Muscle layer of colon (tissue), 2 donors: ENCODE measurements around the gene ATP1A4.

Source experiments
- H3K27ac ChIP-seq: one replicate; pipeline ENCODE4 v1.7.0; 2013; ENCODE audit warnings: low read depth, mild to moderate bottlenecking, low read length, moderate library complexity
- H3K27me3 ChIP-seq, 2 donors: one replicate each; pipeline ENCODE4 v1.7.0; 2013; ENCODE audit warnings: low read length in 2 of 2, mild to moderate bottlenecking in 2 of 2; ENCODE audit not compliant: insufficient read depth in 2 of 2, control insufficient read depth in 1 of 2
- H3K36me3 ChIP-seq: one replicate; pipeline ENCODE4 v1.7.0; 2013; ENCODE audit warnings: mild to moderate bottlenecking, low read length; ENCODE audit not compliant: insufficient read depth
- H3K4me1 ChIP-seq: one replicate; pipeline ENCODE4 v1.7.0; 2013; ENCODE audit warnings: mild to moderate bottlenecking, low read length; ENCODE audit not compliant: insufficient read depth
- H3K4me3 ChIP-seq, 2 donors: one replicate each; pipeline ENCODE4 v1.7.0; 2013; ENCODE audit warnings: low read length in 2 of 2, low read depth in 1 of 2, mild to moderate bottlenecking in 1 of 2, moderate library complexity in 1 of 2
- H3K9ac ChIP-seq: one replicate; pipeline ENCODE4 v1.7.0; 2013; ENCODE audit warnings: low read length
- H3K9me3 ChIP-seq: one replicate; pipeline ENCODE4 v1.7.0; 2013; ENCODE audit warnings: mild to moderate bottlenecking, low read length
- donor health status: abdominal sarcoma.
- donor health status: Adenocarcinoma of cecum.

Gene ATP1A4

GRCh38 chr1:160149716-160150115, 1.7 kb upstream of the ATP1A4 start:
- no peaks in the 10 kb centered on the region for H3K9me3 ChIP-seq
- H3K4me1 ChIP-seq, result no peaks in the 10 kb centered on the region
- no peaks in the 10 kb centered on the region for H3K27me3 ChIP-seq
- no peak overlapping the region for H3K4me3 ChIP-seq
- no peak overlapping the region for H3K9ac ChIP-seq
- no peak overlapping the region for H3K27ac ChIP-seq
- H3K36me3 ChIP-seq, result no peaks in the 10 kb centered on the region

- Histone ChIP-seq H3K4me1 (no peaks in the 10 kb centered on the region), H3K27ac (no peak overlapping the region), H3K9ac (no peak overlapping the region), H3K36me3 (no peaks in the 10 kb centered on the region), H3K4me3 (no peak overlapping the region), H3K9me3 (no peaks in the 10 kb centered on the region), H3K27me3 (no peaks in the 10 kb centered on the region)
These were observed 3.4 kb downstream of the ATP1A4 start for GRCh38 chr1:160154790-160155189.

GRCh38 chr1:160156361-160156760, 5.0 kb downstream of the ATP1A4 start:
- no peak overlapping the region for H3K4me3 ChIP-seq
- H3K4me1 ChIP-seq, result no peaks in the 10 kb centered on the region
- no peak overlapping the region for H3K9ac ChIP-seq
- no peaks in the 10 kb centered on the region for H3K9me3 ChIP-seq
- H3K27me3 ChIP-seq, result no peaks in the 10 kb centered on the region
- H3K36me3 ChIP-seq, result no peaks in the 10 kb centered on the region
- no peak overlapping the region for H3K27ac ChIP-seq

GRCh38 chr1:160157174-160157573, 5.8 kb downstream of the ATP1A4 start:
- no peaks in the 10 kb centered on the region for H3K36me3 ChIP-seq
- no peaks in the 10 kb centered on the region for H3K4me1 ChIP-seq
- no peaks in the 10 kb centered on the region for H3K27me3 ChIP-seq
- no peak overlapping the region for H3K9ac ChIP-seq
- no peak overlapping the region for H3K27ac ChIP-seq
- no peaks in the 10 kb centered on the region for H3K9me3 ChIP-seq
- no peak overlapping the region for H3K4me3 ChIP-seq

GRCh38 chr1:160158031-160158430, 6.6 kb downstream of the ATP1A4 start:
- H3K4me1 ChIP-seq, result no peaks in the 10 kb centered on the region
- H3K36me3 ChIP-seq, result no peaks in the 10 kb centered on the region
- no peak overlapping the region for H3K9ac ChIP-seq
- H3K27ac ChIP-seq, result no peak overlapping the region
- no peaks in the 10 kb centered on the region for H3K27me3 ChIP-seq
- no peak overlapping the region for H3K4me3 ChIP-seq
- no peaks in the 10 kb centered on the region for H3K9me3 ChIP-seq

- no peaks in the 10 kb centered on the region for H3K27me3 ChIP-seq
- H3K9me3 ChIP-seq, result no peaks in the 10 kb centered on the region
- no peak overlapping the region for H3K27ac ChIP-seq
- no peaks in the 10 kb centered on the region for H3K36me3 ChIP-seq
- H3K4me3 ChIP-seq, result no peak overlapping the region
- H3K4me1 ChIP-seq, result no peaks in the 10 kb centered on the region
- no peak overlapping the region for H3K9ac ChIP-seq
These were observed 7.1 kb downstream of the ATP1A4 start for GRCh38 chr1:160158534-160158933.

- Histone ChIP-seq H3K9me3 (no peaks in the 10 kb centered on the region), H3K27ac (no peak overlapping the region), H3K36me3 (no peaks in the 10 kb centered on the region), H3K9ac (no peak overlapping the region), H3K4me3 (no peak overlapping the region), H3K4me1 (no peaks in the 10 kb centered on the region), H3K27me3 (no peaks in the 10 kb centered on the region)
These were observed 8.4 kb downstream of the ATP1A4 start for GRCh38 chr1:160159846-160160245.

- Histone ChIP-seq H3K27ac (no peak overlapping the region), H3K4me3 (no peak overlapping the region), H3K27me3 (no peaks in the 10 kb centered on the region), H3K4me1 (no peaks in the 10 kb centered on the region), H3K9ac (no peak overlapping the region), H3K36me3 (no peaks in the 10 kb centered on the region), H3K9me3 (no peaks in the 10 kb centered on the region)
These were observed 10.7 kb downstream of the ATP1A4 start for GRCh38 chr1:160161965-160162705.

GRCh38 chr1:160162931-160163330, 11.5 kb downstream of the ATP1A4 start:
- Histone ChIP-seq H3K4me1 (no peaks in the 10 kb centered on the region), H3K4me3 (no peak overlapping the region), H3K9me3 (no peaks in the 10 kb centered on the region), H3K27ac (no peak overlapping the region), H3K27me3 (no peaks in the 10 kb centered on the region), H3K9ac (no peak overlapping the region), H3K36me3 (no peaks in the 10 kb centered on the region)

GRCh38 chr1:160163615-160164014, 12.2 kb downstream of the ATP1A4 start:
- Histone ChIP-seq H3K4me1 (no peaks in the 10 kb centered on the region), H3K27ac (no peak overlapping the region), H3K9me3 (no peaks in the 10 kb centered on the region), H3K9ac (no peak overlapping the region), H3K4me3 (no peak overlapping the region), H3K27me3 (no peaks in the 10 kb centered on the region), H3K36me3 (no peaks in the 10 kb centered on the region)

- Histone ChIP-seq H3K27me3 (no peaks in the 10 kb centered on the region), H3K4me3 (no peak overlapping the region), H3K36me3 (no peaks in the 10 kb centered on the region), H3K4me1 (no peaks in the 10 kb centered on the region), H3K9me3 (no peaks in the 10 kb centered on the region), H3K9ac (no peak overlapping the region), H3K27ac (no peak overlapping the region)
These were observed 12.7 kb downstream of the ATP1A4 start for GRCh38 chr1:160164121-160164520.

GRCh38 chr1:160166166-160166868, 14.9 kb downstream of the ATP1A4 start:
- Histone ChIP-seq H3K36me3 (no peaks in the 10 kb centered on the region), H3K4me1 (no peaks in the 10 kb centered on the region), H3K9me3 (no peaks in the 10 kb centered on the region), H3K27ac (no peak overlapping the region), H3K9ac (no peak overlapping the region), H3K4me3 (no peak overlapping the region), H3K27me3 (no peaks in the 10 kb centered on the region)
